HG02678 (cell line): ENCODE measurements around the gene C5orf24.

Experiments used
- ATAC-seq: cut with Tn5 transposase; IDR thresholded peaks from one replicate; pipeline ENCODE4 v1.9.1; 2021; ENCODE audit warnings: mild to moderate bottlenecking, moderate library complexity; ENCODE audit not compliant: unreplicated experiment

Gene C5orf24

GRCh38 chr5:134905246-134905996, 59.7 kb downstream of the C5orf24 start:
- peak; percentile 26 for ATAC-seq

GRCh38 chr5:134906811-134907210, 61.0 kb downstream of the C5orf24 start:
- ATAC-seq = no peak
